Transverse colon (tissue), 4 donors: ENCODE data around the gene SIRPB1. TPM values are rescaled to one million over a fixed set of nuclear protein-coding genes. Genes with fewer than 3 reads are reported as not detected.

Experiments
- DNase-seq: peaks from one replicate; pipeline ENCODE4 v3.0.0-alpha.2; 2019
- H3K27ac ChIP-seq, 4 donors: fragments of 200-600 bp; sonication (generic); 2 replicates each; pipeline ENCODE4 v1.5.1; 2016 to 2018; ENCODE audit warnings: inconsistent platforms in 4 of 4
- H3K27me3 ChIP-seq: fragments of 200-600 bp; sonication (generic); 2 replicates; pipeline ENCODE4 v1.5.1; 2017; ENCODE audit warnings: inconsistent platforms
- H3K36me3 ChIP-seq, 4 donors: fragments of 200-600 bp; sonication (generic); 2 replicates each; pipeline ENCODE4 v1.5.1; 2017 to 2019; ENCODE audit warnings: inconsistent platforms in 4 of 4
- H3K4me1 ChIP-seq, 4 donors: fragments of 200-600 bp; sonication (generic); 2 replicates each; pipeline ENCODE4 v1.5.1; 2017 to 2020; ENCODE audit warnings: inconsistent platforms in 4 of 4
- H3K4me3 ChIP-seq, 4 donors: fragments of 200-600 bp; sonication (generic); 1 replicate in 1 of 4; 2 replicates in 3 of 4; pipeline versions ENCODE4 v1.5.1 to v1.6.1; 2017 to 2019; ENCODE audit warnings: inconsistent platforms in 4 of 4
- H3K9me3 ChIP-seq, 2 donors: fragments of 200-600 bp; sonication (generic); 2 replicates each; pipeline ENCODE4 v1.5.1; 2017 to 2019; ENCODE audit warnings: inconsistent platforms in 2 of 2
- CTCF ChIP-seq, 5 experiments: fragments of 200-600 bp in 3 of 5; fragments of 450-650 bp in 2 of 5; sonication (generic) in 3 of 5; IDR thresholded peaks; 1 replicate in 2 of 5; 2 replicates in 3 of 5; pipeline ENCODE4 v1.5.1; 2016 to 2017; ENCODE audit warnings: antibody characterized with exemption in 5 of 5, inconsistent platforms in 3 of 5, mild to moderate bottlenecking in 2 of 5, moderate library complexity in 1 of 5
- EP300 ChIP-seq: sonication (generic); formaldehyde crosslinking; IDR thresholded peaks from one replicate; pipeline ENCODE4 v1.6.1; 2017; ENCODE audit warnings: antibody characterized with exemption, low read depth
- POLR2A ChIP-seq: fragments of 450-650 bp; IDR thresholded peaks from one replicate; pipeline ENCODE4 v1.6.1; 2016; ENCODE audit warnings: antibody characterized with exemption, mild to moderate bottlenecking, moderate library complexity
- POLR2AphosphoS5 ChIP-seq, 3 donors: sonication (generic); formaldehyde crosslinking; IDR thresholded peaks; one replicate each; pipeline ENCODE4 v1.6.1; 2016; ENCODE audit warnings: antibody characterized with exemption in 3 of 3
- WGBS, 2 donors: methylation state at CpG; one replicate each; pipeline ENCODE4 v1.1.5; 2018; ENCODE audit warnings: low coverage in 1 of 2; 5-methylcytosine and 5-hydroxymethylcytosine counted together
- in situ Hi-C, 4 donors: fragments of 200-750 bp; cut with MboI; loops; one replicate each; pipeline versions ENCODE4 v1.15.0 to v1.15.1; 2017; ENCODE audit warnings: low sequenced_read_pairs in 3 of 4, low pct_ligation_motif_present in 1 of 4, low pct_unique_long_range_greater_than_20kb in 1 of 4
- intact Hi-C: fragments of 100-400 bp; cut with DNase I; formaldehyde crosslinking; loops from one replicate; pipeline ENCODE4 v1.15.1; 2023; ENCODE audit warnings: low total_unique reads
- total RNA-seq, 4 donors: library from RNA; depleted of rRNA; stranded (reverse); fragments of >200 nt; gene quantifications; one replicate each; pipeline ENCODE4 v1.1.0, GENCODE V29; 2016

Gene SIRPB1
- total RNA-seq, 4 donors from 2014 or later, result 0.14 to 1.3 TPM; not detected in 2

GRCh38 chr20:1636621-1637020, 16.8 kb upstream of the SIRPB1 start:
- WGBS, 2 donors, result 52 to 100% methylated on average over 1 to 2 of the region's 2 CpGs
- in situ Hi-C loops, result no loop called here

GRCh38 chr20:1635291-1635979, 15.6 kb upstream of the SIRPB1 start:
- TF ChIP-seq POLR2A (no peak), EP300 (no peak), POLR2AphosphoS5 (IDR thresholded peaks at IDR 0.05) (no peak), CTCF (IDR thresholded peaks at IDR 0.05) (no peak)
- no peak for DNase-seq
- 81 to 98% methylated on average over 5 to 10 of the region's 10 CpGs for WGBS, 2 donors
- no peaks in the 10 kb centered on the region for H3K27me3 ChIP-seq
- H3K27ac ChIP-seq, result no peak overlapping the region
- in situ Hi-C loops (no loop called here), intact Hi-C loops (no loop called here)
- no peak overlapping the region for H3K4me3 ChIP-seq
- no peaks in the 10 kb centered on the region for H3K4me1 ChIP-seq
- no peaks in the 10 kb centered on the region for H3K36me3 ChIP-seq
- H3K9me3 ChIP-seq, result peaks cover 0 to 5% of the 10 kb centered on the region in 2 donors

More at GRCh38 chr20:1636621-1637020, 16.8 kb upstream of the SIRPB1 start:
- Histone ChIP-seq H3K27ac (no peak overlapping the region), H3K27me3 (no peaks in the 10 kb centered on the region), H3K4me1 (no peaks in the 10 kb centered on the region), H3K9me3 (peaks cover 0 to 5% of the 10 kb centered on the region in 2 donors), H3K4me3 (no peak overlapping the region), H3K36me3 (no peaks in the 10 kb centered on the region)
- DNase-seq, result no peak
- TF ChIP-seq EP300 (no peak), POLR2A (no peak), CTCF (IDR thresholded peaks at IDR 0.05) (no peak)
- intact Hi-C loops, result no loop called here

- H3K9me3 ChIP-seq, result no peaks in the 10 kb centered on the region
- H3K27me3 ChIP-seq, result no peaks in the 10 kb centered on the region
- 65 to 76% methylated on average over 3 to 4 of the region's 4 CpGs for WGBS, 2 donors
- H3K27ac ChIP-seq, result no peak overlapping the region
- no peak for TF ChIP-seq EP300
- no peak for TF ChIP-seq CTCF (IDR thresholded peaks at IDR 0.05)
- TF ChIP-seq POLR2A, result no peak
- TF ChIP-seq POLR2AphosphoS5 (IDR thresholded peaks at IDR 0.05), result no peak
- H3K4me1 ChIP-seq, result no peaks in the 10 kb centered on the region
- no peaks in the 10 kb centered on the region for H3K36me3 ChIP-seq
- in situ Hi-C loops, result no loop called here
- no peak overlapping the region for H3K4me3 ChIP-seq
- DNase-seq, result no peak
- intact Hi-C loops, result no loop called here
Measured at GRCh38 chr20:1633535-1633934, 13.7 kb upstream of the SIRPB1 start.

GRCh38 chr20:1632178-1632577, 12.4 kb upstream of the SIRPB1 start:
- Histone ChIP-seq H3K27me3 (no peaks in the 10 kb centered on the region), H3K9me3 (no peaks in the 10 kb centered on the region), H3K27ac (no peak overlapping the region), H3K4me1 (no peaks in the 10 kb centered on the region), H3K4me3 (no peak overlapping the region), H3K36me3 (no peaks in the 10 kb centered on the region)
- in situ Hi-C loops (no loop called here), intact Hi-C loops (no loop called here)
- no peak for DNase-seq
- no peak for TF ChIP-seq POLR2AphosphoS5 (IDR thresholded peaks at IDR 0.05)
- TF ChIP-seq EP300, result no peak
- no peak for TF ChIP-seq POLR2A
- no peak for TF ChIP-seq CTCF (IDR thresholded peaks at IDR 0.05)
- WGBS, 2 donors, result 80% methylated on average over 4 of the region's 4 CpGs; no CpG with 5 or more reads in 1 of the 2 donors
